NCI-H2196 treated with DMSO at 0.1 percent for 48 hours (cell line): ENCODE data around the gene TRIM32.
"Not testable (repeated sequence)": the region's sequence is repeated elsewhere in the genome, so short reads cannot be mapped to it uniquely, and the experiment has no call there.

Experiments
- DNase-seq: peaks from one replicate; lab custom pipeline; 2025; ENCODE audit not compliant: unreplicated experiment; lab: John Stamatoyannopoulos, UW

Gene TRIM32

GRCh38 chr9:116674210-116674980 lies 12.7 kb upstream of the TRIM32 start:
- no peak for DNase-seq

- DNase-seq, result no peak
Observed at GRCh38 chr9:116683535-116683934, 3.6 kb upstream of the TRIM32 start.

- no peak for DNase-seq
Observed at GRCh38 chr9:116685166-116685565, 1.9 kb upstream of the TRIM32 start.

GRCh38 chr9:116686135-116686534 lies 970 bp upstream of the TRIM32 start:
- no peak for DNase-seq

- DNase-seq, result no peak
Observed at GRCh38 chr9:116686693-116687073, 422 bp upstream of the TRIM32 start.

GRCh38 chr9:116687754-116688135 lies 640 bp downstream of the TRIM32 start:
- DNase-seq, result no peak

- DNase-seq, result no peak
Observed at GRCh38 chr9:116688806-116689485, 1.8 kb downstream of the TRIM32 start.

GRCh38 chr9:116689486-116690032 lies 2.5 kb downstream of the TRIM32 start:
- DNase-seq, result no peak

GRCh38 chr9:116690805-116691204 lies 3.7 kb downstream of the TRIM32 start:
- DNase-seq, result not testable (repeated sequence)

GRCh38 chr9:116691607-116692006 lies 4.5 kb downstream of the TRIM32 start:
- DNase-seq, result no peak

- DNase-seq, result no peak
Observed at GRCh38 chr9:116692616-116693015, 5.5 kb downstream of the TRIM32 start.

- DNase-seq, result no peak
Observed at GRCh38 chr9:116693233-116693731, 6.2 kb downstream of the TRIM32 start.

- no peak for DNase-seq
Observed at GRCh38 chr9:116694785-116695291, 7.7 kb downstream of the TRIM32 start.

GRCh38 chr9:116695438-116695837 lies 8.3 kb downstream of the TRIM32 start:
- DNase-seq, result no peak

GRCh38 chr9:116697362-116697761 lies 10.3 kb downstream of the TRIM32 start:
- no peak for DNase-seq

- DNase-seq, result no peak
Observed at GRCh38 chr9:116697887-116698286, 10.8 kb downstream of the TRIM32 start.

- DNase-seq, result no peak
Observed at GRCh38 chr9:116700279-116700678, 13.2 kb downstream of the TRIM32 start.

GRCh38 chr9:116700882-116701865 lies 14.1 kb downstream of the TRIM32 start:
- no peak for DNase-seq

GRCh38 chr9:116701940-116702642 lies 15.0 kb downstream of the TRIM32 start:
- no peak for DNase-seq

GRCh38 chr9:116703634-116704033 lies 16.5 kb downstream of the TRIM32 start:
- DNase-seq, result no peak
